OCI-LY1 (cell line): ENCODE data around the gene LAG3.

Experiments used
- CTCF ChIP-seq: fragments of 200-600 bp; sonication (generic), shearing (Covaris generic); IDR thresholded peaks from 2 replicates; pipeline ENCODE4 v1.5.1; 2017; ENCODE audit warnings: mild to moderate bottlenecking, antibody characterized with exemption, low read length, moderate library complexity, mixed read lengths
- EZH2 ChIP-seq: fragments of 200-600 bp; sonication (generic), shearing (Covaris generic); IDR thresholded peaks from 2 replicates; pipeline ENCODE4 v1.8.0; 2017; ENCODE audit warnings: borderline replicate concordance, mixed run types, mild to moderate bottlenecking, antibody characterized with exemption, low read length, moderate library complexity, mixed read lengths

DNA sequence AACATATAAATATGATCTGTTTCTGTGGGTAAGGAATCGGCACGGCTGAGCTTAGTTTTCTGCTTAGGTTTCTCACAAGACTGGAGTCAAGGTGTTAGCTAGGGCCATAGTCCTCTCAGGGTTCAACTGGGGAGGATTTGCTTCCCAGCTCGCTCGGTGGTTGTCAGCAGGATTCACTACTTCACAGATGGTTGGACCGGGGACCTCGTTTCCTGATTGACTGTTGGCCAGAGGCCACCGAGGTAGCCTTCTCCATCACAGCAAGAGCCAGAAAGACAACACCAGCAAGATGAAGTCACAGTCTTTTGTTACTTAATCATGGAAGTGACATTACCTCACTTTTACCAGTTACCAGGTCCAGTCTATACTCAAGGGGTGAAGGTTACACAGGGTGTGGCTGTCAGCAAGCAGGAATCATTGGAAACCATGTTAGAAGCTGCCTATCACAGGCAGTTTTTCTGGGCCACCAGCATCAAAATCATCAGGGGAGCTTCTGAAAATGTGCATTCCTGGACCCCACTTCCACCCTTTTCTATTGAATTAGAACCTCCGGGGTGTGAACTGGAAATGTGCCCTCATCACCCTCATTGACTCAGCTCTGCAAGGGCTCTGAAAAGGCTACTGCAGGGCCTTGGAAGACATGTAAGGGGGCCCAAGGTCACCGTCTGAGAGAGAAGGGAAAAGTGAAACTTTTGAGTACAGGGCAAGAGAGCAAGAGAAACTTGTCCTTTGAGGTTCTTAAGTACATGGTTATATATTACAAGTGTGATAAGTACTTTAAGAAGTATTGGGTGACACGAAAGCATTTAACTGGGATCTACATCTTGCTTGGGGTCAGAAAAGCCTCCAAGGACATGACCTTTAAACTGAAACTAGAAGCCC lies 37.6 kb upstream of the LAG3 start:
- TF ChIP-seq CTCF, result no peak
- TF ChIP-seq EZH2, result no peak
